HFF-Myc (cell line): ENCODE results near the gene RAP1GAP2.
"Not testable (repeated sequence)": the region's sequence is repeated elsewhere in the genome, so short reads cannot be mapped to it uniquely, and the experiment has no call there.

ENCODE experiments used
- DNase-seq: peaks from one replicate; pipeline ENCODE4 v3.0.0-alpha.2; 2011; ENCODE audit warnings: low read depth; ENCODE audit errors: extremely low read depth
- H3K4me3 ChIP-seq: replicated peaks from 2 replicates; pipeline ENCODE4 v1.5.1; 2011; ENCODE audit warnings: low read depth, mild to moderate bottlenecking, control low read depth, low read length
- TF ChIP-seq, protein P1 (sequence below): IDR thresholded peaks from 2 replicates; pipeline ENCODE4 v1.5.1; 2012; ENCODE audit warnings: mild to moderate bottlenecking, low read depth, low read length, control low read depth; ENCODE audit errors: missing control alignments

RAP1GAP2 gene

DNA sequence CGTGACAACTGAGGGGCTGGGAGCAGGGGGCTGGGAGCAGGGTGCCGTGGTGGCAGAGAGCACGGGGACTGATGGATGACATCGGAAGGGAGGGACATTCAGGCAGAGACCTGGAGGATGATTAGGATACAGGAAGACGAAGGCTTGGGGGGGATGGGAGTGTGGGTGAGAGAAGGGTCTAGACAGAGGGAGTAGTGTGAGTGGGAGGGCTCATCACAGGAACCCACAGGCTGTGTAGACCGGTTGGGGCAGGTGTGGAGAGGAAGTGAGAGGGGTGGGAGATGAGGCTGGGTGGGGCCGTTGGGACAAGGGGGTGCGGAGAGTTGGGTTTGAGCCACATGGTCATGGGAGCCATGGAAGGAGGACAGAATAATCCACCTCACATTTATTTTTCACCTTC is 83.8 kb downstream of the RAP1GAP2 start:
- H3K4me3 ChIP-seq: no peak overlapping the region
- TF ChIP-seq, protein P1, sequence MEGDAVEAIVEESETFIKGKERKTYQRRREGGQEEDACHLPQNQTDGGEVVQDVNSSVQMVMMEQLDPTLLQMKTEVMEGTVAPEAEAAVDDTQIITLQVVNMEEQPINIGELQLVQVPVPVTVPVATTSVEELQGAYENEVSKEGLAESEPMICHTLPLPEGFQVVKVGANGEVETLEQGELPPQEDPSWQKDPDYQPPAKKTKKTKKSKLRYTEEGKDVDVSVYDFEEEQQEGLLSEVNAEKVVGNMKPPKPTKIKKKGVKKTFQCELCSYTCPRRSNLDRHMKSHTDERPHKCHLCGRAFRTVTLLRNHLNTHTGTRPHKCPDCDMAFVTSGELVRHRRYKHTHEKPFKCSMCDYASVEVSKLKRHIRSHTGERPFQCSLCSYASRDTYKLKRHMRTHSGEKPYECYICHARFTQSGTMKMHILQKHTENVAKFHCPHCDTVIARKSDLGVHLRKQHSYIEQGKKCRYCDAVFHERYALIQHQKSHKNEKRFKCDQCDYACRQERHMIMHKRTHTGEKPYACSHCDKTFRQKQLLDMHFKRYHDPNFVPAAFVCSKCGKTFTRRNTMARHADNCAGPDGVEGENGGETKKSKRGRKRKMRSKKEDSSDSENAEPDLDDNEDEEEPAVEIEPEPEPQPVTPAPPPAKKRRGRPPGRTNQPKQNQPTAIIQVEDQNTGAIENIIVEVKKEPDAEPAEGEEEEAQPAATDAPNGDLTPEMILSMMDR: no peak
- DNase-seq: no peak

DNA sequence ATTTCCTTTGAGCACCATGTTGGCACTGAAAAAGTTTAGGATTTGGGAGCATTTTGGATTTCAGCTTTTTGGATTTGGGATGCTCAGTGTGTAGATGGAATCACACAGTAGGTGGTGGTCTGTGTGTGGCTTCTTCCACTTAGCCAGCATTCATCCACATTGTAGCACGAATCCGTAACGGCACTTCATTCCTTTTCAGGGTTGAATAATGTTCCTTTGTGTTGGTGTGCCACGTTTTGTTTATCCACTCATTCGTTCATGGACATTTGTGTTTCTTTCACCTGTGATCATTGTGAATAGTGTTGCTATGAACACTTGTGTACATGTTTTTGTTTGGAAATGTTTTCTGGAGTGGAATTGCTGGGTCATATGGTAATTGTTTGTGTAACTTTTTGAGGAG is 85.1 kb downstream of the RAP1GAP2 start:
- DNase-seq: no peak
- TF ChIP-seq, protein P1: no peak
- H3K4me3 ChIP-seq: no peak overlapping the region

DNA sequence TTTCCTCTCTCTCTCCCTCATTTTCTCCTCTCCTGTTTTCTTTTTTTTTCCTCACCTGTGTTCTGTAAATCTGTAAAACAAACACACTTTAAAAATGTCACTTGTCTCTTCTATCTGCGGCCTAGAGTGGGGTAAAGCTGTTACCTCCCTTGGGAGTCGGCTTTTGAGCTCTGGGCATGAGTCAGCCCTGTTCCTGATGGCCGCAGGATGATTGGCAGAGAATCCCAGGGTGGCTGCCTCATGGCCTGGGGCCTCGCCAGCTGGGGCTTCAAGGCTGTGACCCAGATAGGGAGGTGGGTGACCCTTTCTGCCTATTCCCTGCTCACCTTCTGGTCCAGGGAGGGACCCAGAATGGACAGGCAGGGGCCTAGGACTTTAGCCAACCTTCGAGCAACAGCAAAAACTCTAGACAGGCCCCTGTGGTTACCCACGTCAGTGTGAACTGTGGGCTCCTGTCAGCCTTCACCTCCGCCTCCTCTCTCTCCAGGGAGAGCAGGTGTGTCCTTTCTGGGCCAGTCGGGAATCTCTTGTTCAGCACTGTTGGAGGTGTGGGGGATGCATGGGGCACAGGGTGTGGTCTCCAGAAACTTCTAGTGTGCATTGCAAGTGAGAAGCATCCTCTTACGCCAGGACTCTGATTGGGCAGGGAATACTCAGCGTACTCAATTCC is 87.4 kb downstream of the RAP1GAP2 start:
- TF ChIP-seq, protein P1: no peak
- DNase-seq: no peak
- H3K4me3 ChIP-seq: no peak overlapping the region

DNA sequence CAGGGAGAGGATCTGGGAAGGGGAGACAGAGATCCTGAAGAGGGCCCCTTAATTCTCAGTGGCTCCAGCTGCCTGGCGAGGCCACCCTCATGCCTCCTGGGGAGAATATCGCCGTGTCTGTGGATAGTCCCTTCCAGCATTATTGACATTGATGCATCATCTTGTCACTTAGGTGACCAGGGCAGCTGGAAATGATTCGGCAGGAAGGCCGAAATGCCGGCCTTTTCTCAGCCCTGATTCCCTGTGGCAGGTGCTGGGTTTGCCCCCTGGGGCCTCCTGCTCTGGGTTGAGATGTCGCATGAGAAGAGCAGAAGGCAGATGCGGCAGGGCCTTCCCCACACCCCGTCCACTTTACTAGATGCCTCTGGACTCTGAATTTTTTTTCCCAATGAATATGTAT is 89.5 kb downstream of the RAP1GAP2 start:
- H3K4me3 ChIP-seq: no peak overlapping the region
- TF ChIP-seq, protein P1: no peak
- no peak for DNase-seq

DNA sequence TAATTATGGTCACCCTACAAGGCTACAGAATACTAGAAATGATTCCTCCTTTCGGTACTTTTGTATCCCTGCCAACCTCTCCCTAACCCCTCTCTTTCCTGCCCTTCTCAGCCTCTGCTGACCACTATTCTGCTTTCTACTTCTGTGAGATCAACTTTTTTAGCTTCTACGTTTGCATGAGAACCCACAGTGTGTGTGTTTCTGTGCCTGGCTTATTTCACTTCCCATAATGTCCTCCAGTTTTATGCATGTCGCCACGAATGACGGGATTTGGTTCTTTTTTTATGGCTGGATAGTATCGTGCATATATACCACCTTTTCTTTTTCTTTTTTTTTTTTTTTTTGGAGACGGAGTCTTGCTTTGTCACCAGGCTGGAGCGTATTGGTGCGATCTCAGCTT is 92.1 kb downstream of the RAP1GAP2 start:
- no peak overlapping the region for H3K4me3 ChIP-seq

DNA sequence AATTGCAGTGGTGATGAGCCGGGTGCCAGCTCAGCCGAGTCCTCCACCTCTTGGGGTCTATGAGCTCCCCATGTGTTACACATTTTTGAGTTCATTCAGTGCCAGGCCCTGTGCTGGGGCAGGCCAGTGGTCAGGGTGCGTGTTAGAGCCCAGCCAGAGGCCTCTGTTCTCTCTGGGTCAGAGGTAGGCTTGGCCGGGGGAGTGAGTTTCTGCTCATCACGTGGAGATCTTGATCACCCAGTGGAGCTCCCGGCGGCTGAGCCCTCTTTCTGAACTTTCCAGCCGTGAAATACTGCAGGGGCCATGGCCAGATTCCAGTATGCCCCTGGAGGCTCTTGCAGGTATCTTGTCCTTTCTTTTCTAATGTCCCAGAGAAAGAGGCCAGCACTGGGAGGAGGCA is 93.0 kb downstream of the RAP1GAP2 start:
- H3K4me3 ChIP-seq: no peak overlapping the region
- TF ChIP-seq, protein P1: no peak

More for the DNA sequence above, 92.1 kb downstream of the RAP1GAP2 start:
- DNase-seq: no peak
- TF ChIP-seq, protein P1: no peak

GRCh38 chr17:2890778-2891177 is 94.5 kb downstream of the RAP1GAP2 start:
- not testable (repeated sequence) for DNase-seq, H3K4me3 ChIP-seq

More for the DNA sequence above, 93.0 kb downstream of the RAP1GAP2 start:
- DNase-seq: no peak
